Adrenal gland (tissue), 12 donors: ENCODE measurements around the gene C1orf174. TPM values are rescaled to one million over a fixed set of nuclear protein-coding genes. Genes with fewer than 3 reads are reported as not detected.
"Not testable (repeated sequence)": the region's sequence is repeated elsewhere in the genome, so short reads cannot be mapped to it uniquely, and the experiment has no call there.

ENCODE experiments used
- DNase-seq, 7 donors: peaks; one replicate each; pipeline ENCODE4 v3.0.0-alpha.2; 2019 to 2020
- H3K27ac ChIP-seq, 5 donors: fragments of 200-600 bp; sonication (generic) in 4 of 5; 1 replicate in 3 of 5; 2 replicates in 2 of 5; pipeline versions ENCODE4 v1.5.1 to v1.8.0; 2016 to 2020; ENCODE audit warnings: mild to moderate bottlenecking in 1 of 5
- H3K27me3 ChIP-seq: fragments of 200-600 bp; 2 replicates; pipeline ENCODE4 v1.8.0; 2021
- H3K36me3 ChIP-seq, 2 donors: fragments of 200-600 bp; replicated peaks in 1 of 2; 1 replicate in 1 of 2; 2 replicates in 1 of 2; pipeline versions ENCODE4 v1.5.1 to v1.8.0; 2018 to 2022
- H3K4me1 ChIP-seq, 2 donors: fragments of 200-600 bp; replicated peaks in 1 of 2; 1 replicate in 1 of 2; 2 replicates in 1 of 2; pipeline versions ENCODE4 v1.5.1 to v1.8.0; 2018 to 2021
- H3K4me3 ChIP-seq, 4 donors: fragments of 200-600 bp; sonication (generic) in 3 of 4; one replicate each; pipeline ENCODE4 v1.5.1; 2016 to 2018
- H3K9me3 ChIP-seq, 3 donors: fragments of 200-600 bp; sonication (generic) in 1 of 3; replicated peaks in 1 of 3; 1 replicate in 2 of 3; 2 replicates in 1 of 3; pipeline versions ENCODE4 v1.5.1 to v1.8.0; 2016 to 2021
- CTCF ChIP-seq, 6 experiments: fragments of 450-650 bp in 4 of 6; fragments of 200-600 bp in 2 of 6; sonication (generic) in 1 of 6; IDR thresholded peaks; 1 replicate in 5 of 6; 2 replicates in 1 of 6; pipeline versions ENCODE4 v1.5.1 to v1.8.0; 2016 to 2021; ENCODE audit warnings: antibody characterized with exemption in 6 of 6, mild to moderate bottlenecking in 2 of 6, moderate library complexity in 1 of 6
- POLR2A ChIP-seq, 2 donors: fragments of 450-650 bp; IDR thresholded peaks; one replicate each; pipeline ENCODE4 v1.6.1; 2017; ENCODE audit warnings: antibody characterized with exemption in 2 of 2, mild to moderate bottlenecking in 2 of 2, moderate library complexity in 1 of 2
- WGBS, 4 donors: extraction: QIAGEN DNeasy Blood & Tissue Kit in 2 of 4; methylation state at CpG; one replicate each; pipeline versions ENCODE4 v1.1.5 to v1.1.7; 2013 to 2017; 5-methylcytosine and 5-hydroxymethylcytosine counted together
- intact Hi-C, 2 donors: fragments of 100-400 bp; cut with DNase I; formaldehyde crosslinking; loops; one replicate each; pipeline versions ENCODE4 v1.14.1 to v1.15.0; 2022 to 2023
- polyA plus RNA-seq, 3 donors: library from polyadenylated mRNA; stranded (reverse); fragments of 200-250 nt in 2 of 3; fragments of 350-450 nt in 1 of 3; fragmentation: Illumina TruSeq in 1 of 3; extraction: RNeasy Lipid Tissue Mini Kit (QIAGEN cat#74804) in 1 of 3; gene quantifications; one replicate each; pipeline ENCODE4 v1.2.3, GENCODE V29; 2013 to 2014
- total RNA-seq, 9 donors: library from RNA; depleted of rRNA in 4 of 9; stranded (reverse); fragments of >200 nt in 4 of 9; fragments of 120-200 nt in 1 of 9; fragmentation: NEBNext Ultra II Directional in 1 of 9; extraction: Animal tissue kit (Norgen Biotek cat#: 25700) in 1 of 9; gene quantifications; one replicate each; pipeline versions ENCODE4 v1.1.0 to v1.2.4, GENCODE V29; 2013 to 2023
- donor health status: healthy with polysubstance abuse.
- donor health status: Bipolar disorder and iron deficiency.
- donor health status: DM: yes; HTN: yes; CAD: no.
- donor health status: DM: no; HTN: no; CAD: no.
- donor health status: DM: no; HTN: no; CAD: no.
- donor health status: DM: yes; HTN: yes; CAD: no.

The C1orf174 gene
- total and polyA plus RNA-seq, 12 donors, result 11.5 to 28.0 (median 19.0) TPM

GRCh38 chr1:3922201-3922725, 22.2 kb upstream of the C1orf174 start:
- Histone ChIP-seq H3K4me1 (no peaks in the 10 kb centered on the region), H3K9me3 (no peaks in the 10 kb centered on the region), H3K36me3 (no peaks in the 10 kb centered on the region), H3K27me3 (no peaks in the 10 kb centered on the region), H3K27ac (no peak overlapping the region), H3K4me3 (no peak overlapping the region)
- 78 to 86% (median 82%) methylated on average over 6 of the region's 6 CpGs for WGBS, 4 donors
- no peak for TF ChIP-seq CTCF (IDR thresholded peaks at IDR 0.05)
- no peak for TF ChIP-seq POLR2A (IDR thresholded peaks at IDR 0.05)
- no peak for DNase-seq
- intact Hi-C loops, result no loop called here

GRCh38 chr1:3921765-3922164, 21.7 kb upstream of the C1orf174 start:
- 67 to 74% (median 70%) methylated on average over 8 of the region's 8 CpGs for WGBS, 4 donors
- intact Hi-C loops, result no loop called here
- no peak for TF ChIP-seq CTCF (IDR thresholded peaks at IDR 0.05)
- TF ChIP-seq POLR2A (IDR thresholded peaks at IDR 0.05), result no peak
- no peaks in the 10 kb centered on the region for H3K27me3 ChIP-seq
- H3K27ac ChIP-seq, result no peak overlapping the region
- no peak overlapping the region for H3K4me3 ChIP-seq
- H3K9me3 ChIP-seq, result no peaks in the 10 kb centered on the region
- H3K4me1 ChIP-seq, result no peaks in the 10 kb centered on the region
- no peak for DNase-seq
- H3K36me3 ChIP-seq, result no peaks in the 10 kb centered on the region

DNA sequence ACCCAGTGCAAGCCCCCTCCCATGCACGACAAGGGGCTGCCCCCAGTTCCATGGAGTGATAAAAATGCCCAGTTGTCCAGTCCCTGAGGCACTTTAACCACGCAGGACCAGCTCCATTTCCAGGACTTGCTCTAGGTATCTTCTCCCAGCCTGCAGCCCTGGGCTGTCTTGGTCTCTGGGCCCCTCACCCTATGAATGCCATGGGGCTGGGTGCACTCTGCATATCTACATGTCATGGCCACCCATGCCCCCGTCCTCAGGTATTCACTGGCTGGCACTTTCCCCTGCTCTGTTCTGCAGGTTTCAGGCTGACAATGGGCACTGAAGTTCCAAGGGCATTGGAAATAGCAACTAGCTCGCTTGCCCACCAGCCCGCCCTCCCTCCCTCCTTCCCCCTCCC, 19.6 kb upstream of the C1orf174 start:
- Histone ChIP-seq H3K36me3 (no peaks in the 10 kb centered on the region), H3K27me3 (no peaks in the 10 kb centered on the region), H3K27ac (no peak overlapping the region), H3K9me3 (no peaks in the 10 kb centered on the region), H3K4me3 (no peak overlapping the region), H3K4me1 (no peaks in the 10 kb centered on the region)
- intact Hi-C loops, result no loop called here
- WGBS, 4 donors, result 44 to 67% (median 54%) methylated on average over 4 to 5 of the region's 5 CpGs
- TF ChIP-seq CTCF (IDR thresholded peaks at IDR 0.05) (no peak), POLR2A (IDR thresholded peaks at IDR 0.05) (no peak)
- DNase-seq, result no peak

- 62 to 75% (median 66%) methylated on average over 10 to 15 of the region's 15 CpGs for WGBS, 4 donors
- Histone ChIP-seq H3K9me3 (no peaks in the 10 kb centered on the region), H3K4me3 (no peak overlapping the region), H3K36me3 (no peaks in the 10 kb centered on the region), H3K27me3 (no peaks in the 10 kb centered on the region), H3K27ac (no peak overlapping the region), H3K4me1 (no peaks in the 10 kb centered on the region)
- intact Hi-C loops, result no loop called here
- no peak for TF ChIP-seq POLR2A (IDR thresholded peaks at IDR 0.05)
- TF ChIP-seq CTCF (IDR thresholded peaks at IDR 0.05), result no peak
- DNase-seq, result no peak
Observed at GRCh38 chr1:3918966-3919611, 19.0 kb upstream of the C1orf174 start.

DNA sequence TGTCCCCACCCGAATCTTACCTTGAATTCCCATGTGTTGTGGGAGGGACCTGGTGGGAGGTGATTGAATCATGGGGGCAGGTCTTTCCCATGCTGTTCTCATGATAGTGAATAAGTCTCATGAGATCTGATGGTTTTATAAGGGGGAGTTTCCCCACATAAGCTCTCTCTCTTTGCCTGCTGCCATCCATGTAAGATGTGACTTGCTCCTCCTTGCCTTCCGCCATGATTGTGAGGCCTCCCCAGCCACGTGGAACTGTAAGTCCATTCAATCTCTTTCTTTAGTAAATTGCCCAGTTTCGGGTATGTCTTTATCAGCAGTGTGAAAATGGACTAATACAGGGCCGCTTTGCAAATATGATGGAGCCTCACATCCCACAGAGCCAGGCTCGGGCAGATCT, 18.3 kb upstream of the C1orf174 start:
- intact Hi-C loops, DNase-seq, H3K27ac ChIP-seq, H3K4me1 ChIP-seq, H3K4me3 ChIP-seq, H3K36me3 ChIP-seq, H3K27me3 ChIP-seq, H3K9me3 ChIP-seq: not testable (repeated sequence)
- 75 to 82% (median 78%) methylated on average over 6 of the region's 6 CpGs for WGBS, 4 donors
